HCT116 (cell line): ENCODE results near the gene COL1A1. TPM values are rescaled to one million over a fixed set of nuclear protein-coding genes. Genes with fewer than 3 reads are reported as not detected.

Experiments
- ATAC-seq: fragments of 200-7000 bp; cut with Tn5 transposase; 2 replicates; pipeline ENCODE4 v1.9.1; 2020; ENCODE audit warnings: mild to moderate bottlenecking, moderate library complexity
- BruUV-seq: library from RNA; stranded (reverse); fragments of 400-500 nt; replicated peaks from 2 replicates; lab custom pipeline; 2021; lab: Mats Ljungman, UMichigan
- CTCF ChIA-PET: fragments of 300-600 bp; sonication (Branson Sonifier 250); formaldehyde crosslinking; loops from one replicate; lab custom pipeline; 2021; ENCODE audit warnings: antibody characterized with exemption; lab: Charles Lee
- POLR2A ChIA-PET: fragments of 300-600, 350-600 bp; sonication (Branson Sonifier 250); formaldehyde crosslinking; loops from one replicate; lab custom pipeline; 2021; ENCODE audit warnings: antibody characterized with exemption; lab: Charles Lee
- RAD21 ChIA-PET, 2 experiments: fragments of 300-600 bp; sonication (Branson Sonifier 250); formaldehyde crosslinking; loops; one replicate each; lab custom pipeline; 2023; ENCODE audit warnings: low total read pairs in 2 of 2; ENCODE audit not compliant: uncharacterized antibody in 2 of 2, unreplicated experiment in 2 of 2, low non-redundant PET in 1 of 2; lab: Charles Lee
- DNase-seq: peaks from one replicate; pipeline ENCODE4 v3.0.0-alpha.2; 2010; ENCODE audit warnings: low read depth, low spot score
- H2AFZ ChIP-seq: fragments of 200-600 bp; shearing (Covaris generic), sonication (generic); 2 replicates; pipeline ENCODE4 v1.6.1; 2017; ENCODE audit warnings: low read depth, mixed run types, mixed read lengths, antibody characterized with exemption, low read length; ENCODE audit not compliant: poor library complexity, severe bottlenecking
- H3K27ac ChIP-seq: 2 replicates; pipeline ENCODE4 v1.5.1; 2012; ENCODE audit warnings: low read depth, low read length
- H3K27me3 ChIP-seq: fragments of 200-600 bp; sonication (generic); 2 replicates; pipeline ENCODE4 v1.6.1; 2016; ENCODE audit warnings: mixed run types, low read length, mixed read lengths; ENCODE audit not compliant: insufficient read depth
- H3K36me3 ChIP-seq, 2 experiments: fragments of 200-500 bp in 1 of 2; fragments of 200-600 bp in 1 of 2; sonication (Bioruptor generic) in 1 of 2; sonication (generic) in 1 of 2; 2 replicates each; pipeline versions ENCODE4 v1.5.1 to v1.6.1; 2014 to 2016; ENCODE audit warnings: low read length in 2 of 2, inconsistent platforms in 1 of 2, mixed read lengths in 1 of 2, mixed run types in 1 of 2; ENCODE audit not compliant: insufficient read depth in 2 of 2, control insufficient read depth in 1 of 2
- H3K4me1 ChIP-seq, 2 experiments: fragments of 200-600 bp in 1 of 2; sonication (generic) in 1 of 2; 2 replicates each; pipeline versions ENCODE4 v1.5.1 to v1.6.1; 2012 to 2017; ENCODE audit warnings: low read length in 2 of 2, inconsistent platforms in 1 of 2, mild to moderate bottlenecking in 1 of 2, mixed read lengths in 1 of 2, mixed run types in 1 of 2, moderate library complexity in 1 of 2; ENCODE audit not compliant: insufficient read depth in 2 of 2, control insufficient read depth in 1 of 2
- H3K4me2 ChIP-seq: fragments of 200-600 bp; sonication (generic); 2 replicates; pipeline ENCODE4 v1.6.1; 2017; ENCODE audit warnings: mixed run types, low read length, mixed read lengths
- H3K4me3 ChIP-seq, 2 experiments: fragments of 200-600 bp in 1 of 2; sonication (generic) in 1 of 2; replicated peaks in 1 of 2; 2 replicates each; pipeline ENCODE4 v1.5.1; 2011 to 2016; ENCODE audit warnings: low read length in 2 of 2, control low read depth in 1 of 2, low read depth in 1 of 2, mild to moderate bottlenecking in 1 of 2, mixed read lengths in 1 of 2, mixed run types in 1 of 2
- H3K79me2 ChIP-seq: fragments of 200-600 bp; sonication (generic); 2 replicates; pipeline ENCODE4 v1.6.1; 2017; ENCODE audit warnings: mild to moderate bottlenecking, mixed run types, low read length, moderate library complexity, mixed read lengths; ENCODE audit not compliant: insufficient read depth
- H3K9ac ChIP-seq: fragments of 200-600 bp; sonication (generic); 2 replicates; pipeline ENCODE4 v1.6.1; 2016; ENCODE audit warnings: low read length, mixed read lengths
- H3K9me2 ChIP-seq: fragments of 200-600 bp; sonication (generic), shearing (Covaris generic); 2 replicates; pipeline ENCODE4 v1.6.1; 2017; ENCODE audit warnings: mixed run types, mild to moderate bottlenecking, moderate library complexity; ENCODE audit not compliant: insufficient read depth
- H3K9me3 ChIP-seq, 2 experiments: fragments of 200-500 bp in 1 of 2; fragments of 200-600 bp in 1 of 2; sonication (Bioruptor generic) in 1 of 2; sonication (generic) in 1 of 2; 2 replicates each; pipeline ENCODE4 v1.6.1; 2014 to 2017; ENCODE audit warnings: low read length in 2 of 2, mixed read lengths in 2 of 2, inconsistent platforms in 1 of 2, low read depth in 1 of 2, mild to moderate bottlenecking in 1 of 2, mixed run types in 1 of 2, moderate library complexity in 1 of 2; ENCODE audit not compliant: control insufficient read depth in 1 of 2, insufficient read depth in 1 of 2
- H4K20me1 ChIP-seq: fragments of 200-600 bp; sonication (generic), shearing (Covaris generic); 2 replicates; pipeline ENCODE4 v1.6.1; 2017; ENCODE audit warnings: mixed run types, mild to moderate bottlenecking, moderate library complexity; ENCODE audit not compliant: insufficient read depth
- EZH2phosphoT487 ChIP-seq: fragments of 200-600 bp; IDR thresholded peaks from 2 replicates; pipeline ENCODE4 v1.6.1; 2018; ENCODE audit warnings: antibody characterized with exemption, borderline replicate concordance
- FOSL1 ChIP-seq: IDR thresholded peaks from 2 replicates; pipeline ENCODE4 v1.6.1; 2012; ENCODE audit warnings: low read depth
- ZFX ChIP-seq: fragments of 450-650 bp; IDR thresholded peaks from 2 replicates; pipeline ENCODE4 v1.6.1; 2017
- intact Hi-C: fragments of 100-400 bp; cut with micrococcal nuclease; formaldehyde crosslinking; loops from 2 replicates; pipeline ENCODE4 v1.10.0; 2022
- total RNA-seq: library from RNA; stranded (reverse); gene quantifications from one replicate; pipeline ENCODE4 v1.2.1, GENCODE V29; 2021; ENCODE audit not compliant: unreplicated experiment
- TF ChIP-seq, protein P1 (sequence below): IDR thresholded peaks from 2 replicates; pipeline ENCODE4 v1.6.1; 2012; ENCODE audit warnings: low read depth

COL1A1 gene
- total RNA-seq, 1 experiment from 2014 or later: 33.6 TPM

DNA sequence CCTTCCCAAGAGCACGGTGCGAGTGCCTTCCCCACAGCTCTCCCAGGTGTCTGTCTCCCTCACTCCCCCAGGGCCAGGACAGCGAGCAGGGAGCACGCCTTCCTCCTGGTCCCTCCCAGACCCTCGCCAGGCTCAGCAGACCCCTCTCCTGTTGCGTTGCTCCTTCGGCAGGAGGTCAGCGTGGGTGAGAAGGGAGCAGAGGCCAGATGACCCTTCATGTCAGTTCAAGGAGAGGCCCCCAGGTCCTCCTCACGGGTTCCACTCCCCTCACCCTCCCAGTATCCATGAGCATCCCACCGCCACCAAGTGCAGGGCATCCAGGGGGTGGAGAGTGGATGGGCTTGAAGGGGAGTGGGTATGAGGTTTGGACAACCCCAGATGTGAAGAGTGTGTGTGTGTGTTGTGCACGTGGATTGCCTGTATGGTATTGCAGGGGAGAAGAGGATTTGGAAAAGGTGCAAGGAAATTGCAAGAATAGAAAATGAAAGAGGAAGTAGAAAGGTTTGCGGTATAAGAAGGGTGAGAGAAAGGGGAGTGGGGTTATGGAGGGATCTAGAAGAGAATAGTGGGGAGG, 17.9 kb downstream of the COL1A1 start:
- no peak for ATAC-seq
- no TSS peak for BruUV-seq
- Histone ChIP-seq H3K4me3 (no peak overlapping the region), H3K9ac (no peak overlapping the region), H3K79me2 (no peaks in the 10 kb centered on the region), H3K27me3 (no peaks in the 10 kb centered on the region), H4K20me1 (no peaks in the 10 kb centered on the region), H3K27ac (no peak overlapping the region), H2AFZ (no peak overlapping the region), H3K9me3 (no peaks in the 10 kb centered on the region), H3K4me1 (peaks cover 6 to 7% of the 10 kb centered on the region in 2 experiments), H3K36me3 (0 out of 4 replicates have a peak, but pooled peaks cover 0 to 11% of the 10 kb centered on the region in 2 experiments), H3K9me2 (no peaks in the 10 kb centered on the region), H3K4me2 (no peak overlapping the region)
- no peak for DNase-seq
- CTCF ChIA-PET: interaction anchor here (1.1 kb wide), 1 partner anchor 32 kb away, joined by 3 read pairs; no protein-coding TSS in a partner anchor
- intact Hi-C loops: no loop called here
- TF ChIP-seq EZH2phosphoT487: no peak
- TF ChIP-seq, protein P1, sequence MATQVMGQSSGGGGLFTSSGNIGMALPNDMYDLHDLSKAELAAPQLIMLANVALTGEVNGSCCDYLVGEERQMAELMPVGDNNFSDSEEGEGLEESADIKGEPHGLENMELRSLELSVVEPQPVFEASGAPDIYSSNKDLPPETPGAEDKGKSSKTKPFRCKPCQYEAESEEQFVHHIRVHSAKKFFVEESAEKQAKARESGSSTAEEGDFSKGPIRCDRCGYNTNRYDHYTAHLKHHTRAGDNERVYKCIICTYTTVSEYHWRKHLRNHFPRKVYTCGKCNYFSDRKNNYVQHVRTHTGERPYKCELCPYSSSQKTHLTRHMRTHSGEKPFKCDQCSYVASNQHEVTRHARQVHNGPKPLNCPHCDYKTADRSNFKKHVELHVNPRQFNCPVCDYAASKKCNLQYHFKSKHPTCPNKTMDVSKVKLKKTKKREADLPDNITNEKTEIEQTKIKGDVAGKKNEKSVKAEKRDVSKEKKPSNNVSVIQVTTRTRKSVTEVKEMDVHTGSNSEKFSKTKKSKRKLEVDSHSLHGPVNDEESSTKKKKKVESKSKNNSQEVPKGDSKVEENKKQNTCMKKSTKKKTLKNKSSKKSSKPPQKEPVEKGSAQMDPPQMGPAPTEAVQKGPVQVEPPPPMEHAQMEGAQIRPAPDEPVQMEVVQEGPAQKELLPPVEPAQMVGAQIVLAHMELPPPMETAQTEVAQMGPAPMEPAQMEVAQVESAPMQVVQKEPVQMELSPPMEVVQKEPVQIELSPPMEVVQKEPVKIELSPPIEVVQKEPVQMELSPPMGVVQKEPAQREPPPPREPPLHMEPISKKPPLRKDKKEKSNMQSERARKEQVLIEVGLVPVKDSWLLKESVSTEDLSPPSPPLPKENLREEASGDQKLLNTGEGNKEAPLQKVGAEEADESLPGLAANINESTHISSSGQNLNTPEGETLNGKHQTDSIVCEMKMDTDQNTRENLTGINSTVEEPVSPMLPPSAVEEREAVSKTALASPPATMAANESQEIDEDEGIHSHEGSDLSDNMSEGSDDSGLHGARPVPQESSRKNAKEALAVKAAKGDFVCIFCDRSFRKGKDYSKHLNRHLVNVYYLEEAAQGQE: no peak
- TF ChIP-seq FOSL1: no peak
- no peak for TF ChIP-seq ZFX
- POLR2A ChIA-PET: no interaction called here
- RAD21 ChIA-PET: no interaction called here
